Adipocyte (in vitro differentiated cells): ENCODE results near the gene PVALB.

Experiments used
- DNase-seq: peaks from one replicate; pipeline ENCODE4 v3.0.0-alpha.2; 2015; ENCODE audit warnings: low read depth
- H3K27me3 ChIP-seq: replicated peaks from 2 replicates; pipeline ENCODE4 v1.7.0; 2013; ENCODE audit warnings: mild to moderate bottlenecking, low read length, moderate library complexity; ENCODE audit not compliant: control insufficient read depth, insufficient read depth
- H3K36me3 ChIP-seq: 2 replicates; pipeline ENCODE4 v1.7.0; 2013; ENCODE audit warnings: low read length, mild to moderate bottlenecking, moderate library complexity; ENCODE audit not compliant: control insufficient read depth, insufficient read depth, severe bottlenecking
- H3K4me1 ChIP-seq: 2 replicates; pipeline ENCODE4 v1.7.0; 2013; ENCODE audit warnings: mild to moderate bottlenecking, low read length, moderate library complexity; ENCODE audit not compliant: control insufficient read depth, insufficient read depth
- H3K4me3 ChIP-seq: 2 replicates; pipeline ENCODE4 v1.7.0; 2013; ENCODE audit warnings: mild to moderate bottlenecking, low read length, moderate library complexity
- H3K9ac ChIP-seq: 2 replicates; pipeline ENCODE4 v1.7.0; 2013; ENCODE audit warnings: mild to moderate bottlenecking, low read length, moderate library complexity
- H3K9me3 ChIP-seq: 2 replicates; pipeline ENCODE4 v1.7.0; 2013; ENCODE audit warnings: mild to moderate bottlenecking, low read length, moderate library complexity; ENCODE audit not compliant: control insufficient read depth

PVALB gene, protein sequence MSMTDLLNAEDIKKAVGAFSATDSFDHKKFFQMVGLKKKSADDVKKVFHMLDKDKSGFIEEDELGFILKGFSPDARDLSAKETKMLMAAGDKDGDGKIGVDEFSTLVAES

DNA sequence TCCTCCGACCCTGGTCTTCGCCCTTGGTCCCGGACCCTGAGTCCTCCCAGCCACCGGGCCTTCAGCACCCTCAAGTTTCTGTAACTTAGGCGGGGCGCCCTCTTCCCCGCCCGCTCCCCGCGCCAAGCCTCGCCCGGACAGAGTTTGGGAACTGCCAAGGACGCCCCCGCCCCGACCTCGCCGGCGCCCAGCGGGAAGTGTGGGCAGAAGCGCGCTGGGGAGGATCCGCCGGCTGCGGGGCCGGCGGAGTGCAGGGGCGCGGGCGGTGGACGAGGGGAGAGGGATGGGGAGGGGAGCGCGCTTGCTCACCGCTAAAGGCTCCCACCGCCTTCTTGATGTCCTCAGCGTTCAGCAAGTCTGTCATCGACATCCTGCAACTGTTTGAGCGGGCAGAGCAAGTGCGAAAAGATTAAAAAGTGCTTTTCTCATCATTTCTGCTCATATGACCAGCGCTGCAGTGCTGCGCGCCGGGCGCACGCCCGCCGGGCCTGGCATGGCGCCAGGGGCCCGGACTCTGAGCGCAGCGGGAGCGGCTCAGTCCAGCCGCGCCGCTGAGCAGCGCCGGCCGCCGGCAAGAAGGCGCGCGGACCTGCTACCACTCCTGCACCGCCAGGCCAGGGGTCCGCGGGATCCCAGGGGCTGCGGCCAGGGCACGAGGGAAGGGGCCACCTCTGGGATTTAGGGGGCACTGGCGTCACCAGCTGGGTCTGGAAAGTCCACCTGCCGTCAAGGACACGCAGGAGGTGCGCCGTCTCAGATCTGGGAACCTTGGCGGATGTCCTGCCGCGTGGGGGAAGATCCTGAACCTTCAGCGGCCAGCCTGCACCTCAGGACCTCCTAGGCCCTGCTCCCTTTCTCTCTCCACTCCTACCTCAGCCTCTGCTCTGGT lies at the start of gene PVALB:
PVALB (minus strand) TSS at position 400 of the 889 bp plus-strand sequence; CDS start at position 370, 30 bp downstream.
- H3K4me3 ChIP-seq: no peak within 1 kb of the TSS
- H3K9ac ChIP-seq: no peak within 1 kb of the TSS
- H3K27me3 ChIP-seq: peaks cover 94% of the 10 kb centered on the region
- no peaks in the 10 kb centered on the region for H3K9me3 ChIP-seq
- peaks cover 3% of the 10 kb centered on the region for H3K4me1 ChIP-seq
- H3K36me3 ChIP-seq: no peaks in the 10 kb centered on the region
- DNase-seq: peak; percentile 51

DNA sequence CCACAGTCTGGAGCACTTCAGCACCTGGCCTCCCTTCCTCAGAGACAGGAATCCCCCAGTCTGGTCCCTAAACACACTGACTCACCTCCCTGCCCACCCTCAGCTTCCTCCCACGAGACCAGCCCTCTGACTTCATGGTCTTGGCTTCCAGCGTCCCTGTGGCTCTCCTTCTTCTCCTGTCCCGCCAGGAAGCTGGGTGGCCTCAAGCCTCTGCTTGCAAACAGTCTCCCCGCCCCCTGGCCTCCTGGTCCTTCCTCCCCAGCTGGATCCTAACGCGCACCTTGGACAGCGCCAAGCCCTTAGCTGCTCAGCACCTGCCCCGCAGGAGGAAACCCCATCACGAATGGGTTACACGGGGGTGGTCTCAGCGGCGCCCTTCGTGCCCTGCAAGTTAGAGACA lies 48.5 kb upstream of the PVALB start:
- Histone ChIP-seq H3K36me3 (no peaks in the 10 kb centered on the region), H3K4me1 (no peaks in the 10 kb centered on the region), H3K4me3 (no peak overlapping the region), H3K9ac (no peak overlapping the region), H3K9me3 (no peaks in the 10 kb centered on the region), H3K27me3 (peaks cover 38% of the 10 kb centered on the region)
- DNase-seq: no peak

DNA sequence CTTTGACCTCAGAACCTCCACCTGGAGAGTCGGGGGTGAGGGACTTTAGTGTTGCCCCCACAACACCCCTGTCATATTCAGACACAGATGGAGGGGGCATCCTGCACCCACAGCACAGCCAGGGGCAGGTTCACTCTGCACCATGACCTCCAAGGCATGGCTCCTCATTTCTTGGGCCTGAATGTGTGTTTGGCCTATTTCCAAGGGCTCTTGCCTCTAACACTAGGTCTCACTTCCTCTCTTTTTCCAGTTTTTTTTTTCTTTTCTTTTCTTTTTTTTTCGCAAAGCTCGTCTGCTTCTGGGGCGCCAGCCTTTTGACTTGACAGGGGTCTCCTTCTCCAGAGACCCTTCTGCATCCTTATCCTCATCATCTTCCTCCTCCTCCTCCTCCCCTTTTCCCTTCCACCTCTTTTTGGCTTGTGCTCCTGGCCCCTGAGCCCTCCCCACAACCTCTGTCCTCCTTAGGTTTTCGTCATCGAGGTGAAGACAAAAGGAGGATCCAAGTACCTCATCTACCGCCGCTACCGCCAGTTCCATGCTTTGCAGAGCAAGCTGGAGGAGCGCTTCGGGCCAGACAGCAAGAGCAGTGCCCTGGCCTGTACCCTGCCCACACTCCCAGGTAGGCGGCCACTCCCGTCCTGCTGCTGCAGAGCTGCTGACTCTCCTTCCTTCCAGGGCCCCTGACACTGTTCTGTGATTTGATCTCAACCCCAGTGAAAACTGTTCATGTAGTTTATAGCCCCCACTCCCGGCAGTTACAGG lies 47.8 kb upstream of the PVALB start:
- H3K27me3 ChIP-seq: peaks cover 35% of the 10 kb centered on the region
- H3K4me3 ChIP-seq: no peak overlapping the region
- H3K4me1 ChIP-seq: no peaks in the 10 kb centered on the region
- no peak for DNase-seq
- H3K9ac ChIP-seq: no peak overlapping the region
- H3K9me3 ChIP-seq: no peaks in the 10 kb centered on the region
- no peaks in the 10 kb centered on the region for H3K36me3 ChIP-seq

DNA sequence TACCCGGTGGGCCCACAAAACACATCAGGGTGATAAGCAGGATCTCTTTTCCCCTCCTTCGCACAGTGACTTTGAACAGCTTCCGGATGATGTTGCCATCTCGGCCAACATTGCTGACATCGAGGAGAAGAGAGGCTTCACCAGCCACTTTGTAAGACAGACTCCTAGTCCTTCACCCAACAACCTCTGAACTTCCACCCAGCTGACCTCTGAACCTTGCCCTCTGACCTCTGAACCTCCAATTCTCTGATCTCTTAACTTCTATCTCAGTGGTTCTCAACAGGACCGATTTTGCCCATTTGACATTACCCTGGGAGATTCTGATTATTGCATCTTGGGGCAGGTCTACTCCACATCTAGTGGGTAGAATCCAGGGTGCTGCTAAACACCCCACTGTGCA lies 47.1 kb upstream of the PVALB start:
- no peaks in the 10 kb centered on the region for H3K9me3 ChIP-seq
- no peak for DNase-seq
- no peaks in the 10 kb centered on the region for H3K36me3 ChIP-seq
- H3K27me3 ChIP-seq: peaks cover 36% of the 10 kb centered on the region
- no peaks in the 10 kb centered on the region for H3K4me1 ChIP-seq
- no peak overlapping the region for H3K9ac ChIP-seq
- no peak overlapping the region for H3K4me3 ChIP-seq

DNA sequence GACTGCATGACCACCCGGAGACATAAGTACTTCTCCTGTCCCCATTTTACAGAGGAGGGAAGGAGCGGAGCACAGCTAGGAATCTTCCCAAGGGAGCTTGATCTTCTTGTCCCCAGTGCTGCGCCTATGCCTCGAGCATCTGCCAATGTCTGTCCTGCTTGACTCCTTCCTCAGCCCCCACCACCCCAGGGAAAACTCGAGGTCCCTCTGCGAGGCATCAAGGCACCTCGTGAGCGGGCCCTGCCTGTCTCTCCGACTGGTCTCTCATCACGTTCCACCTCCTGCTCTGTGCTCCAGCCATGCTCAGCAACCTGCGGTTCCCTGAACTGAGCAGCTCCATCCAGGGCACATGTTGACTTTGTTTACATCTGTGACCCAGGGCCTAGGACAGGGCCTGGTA lies 46.4 kb upstream of the PVALB start:
- no peak overlapping the region for H3K9ac ChIP-seq
- H3K27me3 ChIP-seq: peaks cover 40% of the 10 kb centered on the region
- H3K4me3 ChIP-seq: no peak overlapping the region
- no peaks in the 10 kb centered on the region for H3K36me3 ChIP-seq
- DNase-seq: no peak
- H3K4me1 ChIP-seq: no peaks in the 10 kb centered on the region
- no peaks in the 10 kb centered on the region for H3K9me3 ChIP-seq

DNA sequence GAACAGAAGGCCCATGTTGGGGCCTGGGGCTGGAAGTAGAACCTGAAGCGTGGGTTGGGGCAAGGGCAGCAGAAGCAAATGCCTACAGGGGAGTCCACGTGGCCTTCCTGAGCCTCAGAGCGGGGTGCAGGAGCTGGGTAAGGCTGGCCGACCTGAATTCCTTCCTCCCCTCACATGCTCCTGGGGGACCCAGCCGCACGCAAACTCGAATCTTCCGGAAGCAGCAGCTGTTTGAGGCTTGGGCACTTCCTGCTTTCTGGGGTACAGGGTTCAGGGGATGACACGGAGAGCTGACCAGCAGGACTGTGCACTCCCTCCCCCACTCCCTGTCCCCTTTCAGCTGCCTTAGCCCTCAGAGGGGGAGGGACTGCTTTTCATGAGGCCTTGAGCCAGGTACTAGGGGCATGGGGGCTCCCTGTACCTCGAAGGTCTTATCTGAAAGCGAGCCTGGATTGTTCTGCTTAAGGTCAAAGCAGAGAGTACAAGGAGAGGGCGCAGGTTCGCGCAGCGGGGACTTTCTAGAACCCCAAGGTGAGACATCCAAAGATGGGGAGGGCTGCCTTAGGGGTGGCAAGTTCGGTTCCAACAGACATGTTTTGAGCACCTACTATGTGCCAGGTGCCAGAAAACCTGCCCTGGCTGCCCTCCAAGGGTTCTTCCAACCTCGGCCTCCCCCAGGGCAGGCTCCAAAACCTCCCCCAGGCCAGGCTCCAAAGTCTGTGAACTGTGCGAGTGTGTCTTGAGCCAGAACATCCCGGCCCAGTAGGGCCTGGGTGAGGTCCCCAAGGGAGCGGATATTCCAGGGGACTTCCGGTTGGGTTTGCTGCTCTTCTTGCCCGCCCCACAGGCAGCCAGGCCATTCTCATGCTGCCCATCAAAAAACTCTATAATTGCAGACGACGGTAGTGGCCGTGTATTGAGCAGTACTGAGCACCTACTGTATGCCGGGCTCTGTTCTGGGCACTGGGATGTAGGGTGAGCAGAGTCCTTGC lies 45.7 kb upstream of the PVALB start:
- H3K9ac ChIP-seq: no peak overlapping the region
- H3K9me3 ChIP-seq: no peaks in the 10 kb centered on the region
- no peak overlapping the region for H3K4me3 ChIP-seq
- H3K4me1 ChIP-seq: no peaks in the 10 kb centered on the region
- H3K36me3 ChIP-seq: no peaks in the 10 kb centered on the region
- no peak for DNase-seq
- H3K27me3 ChIP-seq: peaks cover 40% of the 10 kb centered on the region

DNA sequence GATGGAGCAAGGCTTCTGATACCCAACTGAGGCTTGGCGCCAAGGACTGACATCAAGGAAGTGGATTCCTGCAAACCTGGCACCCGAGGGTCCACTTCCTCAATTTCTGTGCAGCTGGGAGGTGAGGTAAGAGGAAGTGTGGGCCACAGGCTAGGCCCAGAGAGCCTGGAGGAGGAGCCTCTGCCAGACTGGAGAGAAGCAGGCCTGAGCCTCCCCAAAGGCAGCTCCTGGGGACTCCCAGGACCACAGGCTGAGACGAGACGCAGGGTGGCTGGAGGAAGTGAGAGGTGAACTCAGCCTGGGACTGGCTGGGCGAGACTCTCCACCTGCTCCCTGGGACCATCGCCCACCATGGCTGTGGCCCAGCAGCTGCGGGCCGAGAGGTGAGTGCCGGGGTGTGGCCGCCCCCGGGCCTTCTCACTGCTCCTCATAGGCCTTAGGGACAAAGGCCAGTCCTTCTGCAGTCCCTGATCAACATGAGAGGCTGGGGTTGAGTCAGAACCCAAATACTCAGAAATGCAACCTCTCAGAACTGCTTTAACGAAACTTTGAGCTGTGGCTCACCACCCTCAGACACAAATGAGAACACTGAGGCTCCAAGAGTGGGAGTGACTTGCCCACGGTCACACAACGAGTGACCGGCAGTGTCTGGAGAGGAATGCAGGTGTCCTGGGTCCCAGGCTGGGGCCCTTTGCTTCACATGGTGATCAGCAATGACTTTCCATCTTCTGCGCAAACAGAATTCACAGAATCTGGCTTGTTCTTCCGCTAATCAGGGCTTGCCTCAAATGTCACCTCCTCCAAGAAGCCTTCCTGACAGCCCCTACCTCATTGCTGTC lies 44.2 kb upstream of the PVALB start, which contains the start of gene NCF4:
NCF4 (plus strand) TSS at position 186 of the 839 bp plus-strand sequence; CDS start at position 352, 166 bp downstream.
- Histone ChIP-seq H3K36me3 (no peaks in the 10 kb centered on the region), H3K9me3 (no peaks in the 10 kb centered on the region), H3K9ac (no peak within 1 kb of the TSS), H3K4me1 (peaks cover 5% of the 10 kb centered on the region), H3K27me3 (peaks cover 37% of the 10 kb centered on the region), H3K4me3 (no peak within 1 kb of the TSS)
- no peak for DNase-seq

DNA sequence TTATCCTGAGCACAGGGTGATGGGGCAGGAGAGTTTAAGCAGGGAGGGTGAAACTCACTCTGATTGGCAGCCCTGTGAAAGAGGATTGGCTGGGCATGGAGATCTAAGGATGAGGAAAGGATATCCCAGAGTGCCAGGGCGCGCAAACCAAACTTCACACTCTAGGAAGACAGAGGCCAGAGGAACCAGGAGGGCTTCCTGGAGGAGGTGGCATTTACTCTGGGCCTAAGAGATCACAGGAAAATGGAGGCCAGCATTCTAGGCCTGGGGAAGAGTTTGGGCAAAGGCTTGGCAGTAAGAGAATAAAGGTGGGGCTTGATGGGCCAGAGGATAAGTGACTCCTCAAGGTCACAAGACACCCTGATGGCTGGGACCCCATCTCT lies 43.6 kb upstream of the PVALB start:
- DNase-seq: no peak
- Histone ChIP-seq H3K9me3 (no peaks in the 10 kb centered on the region), H3K4me3 (no peak overlapping the region), H3K4me1 (peaks cover 11% of the 10 kb centered on the region), H3K36me3 (no peaks in the 10 kb centered on the region), H3K9ac (no peak overlapping the region), H3K27me3 (peaks cover 31% of the 10 kb centered on the region)

DNA sequence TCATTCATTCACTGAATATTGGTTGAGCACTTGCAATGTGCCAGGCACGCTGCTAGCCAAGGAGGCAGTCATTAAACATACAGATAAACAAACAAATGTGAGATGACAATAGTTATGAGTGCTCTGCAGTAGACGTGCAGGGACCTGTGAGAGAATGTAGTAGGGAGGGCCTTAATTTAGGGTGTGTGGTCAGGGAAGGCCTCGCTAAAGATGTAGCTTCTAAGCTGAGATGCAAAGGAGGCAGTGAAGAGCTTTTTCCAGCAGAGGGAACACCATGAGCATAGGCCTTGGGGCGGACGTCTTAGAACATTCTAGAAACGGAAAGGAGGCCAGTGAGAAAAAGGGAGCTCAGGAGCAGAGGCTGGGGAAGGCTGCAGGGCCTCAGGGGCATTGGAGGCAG lies 43.2 kb upstream of the PVALB start:
- DNase-seq: no peak
- Histone ChIP-seq H3K9me3 (no peaks in the 10 kb centered on the region), H3K9ac (no peak overlapping the region), H3K4me1 (peaks cover 11% of the 10 kb centered on the region), H3K36me3 (no peaks in the 10 kb centered on the region), H3K27me3 (peaks cover 28% of the 10 kb centered on the region), H3K4me3 (no peak overlapping the region)

DNA sequence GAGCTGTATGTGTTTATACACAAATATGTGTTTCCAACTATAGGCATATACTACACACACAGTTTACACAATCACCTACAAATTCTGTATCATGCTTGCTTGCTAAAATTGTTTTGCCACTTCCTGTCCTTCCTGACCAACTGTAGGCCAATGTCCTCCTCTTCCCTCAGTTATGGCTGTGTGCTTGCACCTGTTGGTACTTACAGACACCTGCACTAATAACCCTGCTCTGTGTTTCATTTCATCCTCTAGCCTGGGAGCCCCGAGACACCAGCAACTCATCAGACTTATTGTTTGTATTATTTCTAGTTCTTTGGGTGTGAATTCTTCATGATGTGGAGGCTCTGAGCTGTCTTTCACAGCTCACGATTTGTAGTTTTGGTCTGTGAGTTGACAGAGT lies 42.1 kb upstream of the PVALB start:
- Histone ChIP-seq H3K36me3 (no peaks in the 10 kb centered on the region), H3K9ac (no peak overlapping the region), H3K4me1 (peaks cover 11% of the 10 kb centered on the region), H3K27me3 (peaks cover 28% of the 10 kb centered on the region), H3K4me3 (no peak overlapping the region), H3K9me3 (no peaks in the 10 kb centered on the region)
- no peak for DNase-seq
